Mammary epithelial cell (primary cell): Measurements from ENCODE around the gene MRPL43.

Experiments
- EZH2 ChIP-seq: IDR thresholded peaks from 2 replicates; pipeline ENCODE4 v1.6.1; 2012; ENCODE audit warnings: low read length, inconsistent platforms, borderline replicate concordance
- TF ChIP-seq, protein P1 (sequence below), 2 donors: IDR thresholded peaks in 1 of 2; conservative IDR thresholded peaks in 1 of 2; 2 replicates each; pipeline ENCODE4 v1.5.1; 2011 to 2012; ENCODE audit warnings: inconsistent platforms in 2 of 2, low read length in 2 of 2, mild to moderate bottlenecking in 2 of 2, control low read depth in 1 of 2, low read depth in 1 of 2; ENCODE audit not compliant: insufficient read depth in 1 of 2; ENCODE audit errors: extremely low read depth in 1 of 2

GRCh38 chr10:100999742-101000126 is 12.4 kb upstream of the MRPL43 start, which contains the start of gene LZTS2:
- TF ChIP-seq, protein P1, sequence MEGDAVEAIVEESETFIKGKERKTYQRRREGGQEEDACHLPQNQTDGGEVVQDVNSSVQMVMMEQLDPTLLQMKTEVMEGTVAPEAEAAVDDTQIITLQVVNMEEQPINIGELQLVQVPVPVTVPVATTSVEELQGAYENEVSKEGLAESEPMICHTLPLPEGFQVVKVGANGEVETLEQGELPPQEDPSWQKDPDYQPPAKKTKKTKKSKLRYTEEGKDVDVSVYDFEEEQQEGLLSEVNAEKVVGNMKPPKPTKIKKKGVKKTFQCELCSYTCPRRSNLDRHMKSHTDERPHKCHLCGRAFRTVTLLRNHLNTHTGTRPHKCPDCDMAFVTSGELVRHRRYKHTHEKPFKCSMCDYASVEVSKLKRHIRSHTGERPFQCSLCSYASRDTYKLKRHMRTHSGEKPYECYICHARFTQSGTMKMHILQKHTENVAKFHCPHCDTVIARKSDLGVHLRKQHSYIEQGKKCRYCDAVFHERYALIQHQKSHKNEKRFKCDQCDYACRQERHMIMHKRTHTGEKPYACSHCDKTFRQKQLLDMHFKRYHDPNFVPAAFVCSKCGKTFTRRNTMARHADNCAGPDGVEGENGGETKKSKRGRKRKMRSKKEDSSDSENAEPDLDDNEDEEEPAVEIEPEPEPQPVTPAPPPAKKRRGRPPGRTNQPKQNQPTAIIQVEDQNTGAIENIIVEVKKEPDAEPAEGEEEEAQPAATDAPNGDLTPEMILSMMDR (conservative IDR thresholded peaks at IDR 0.05 in 1 of 2, IDR thresholded peaks at IDR 0.05 in 1 of 2; ENCODE audit: extremely low read depth in 1 of 2, insufficient read depth in 1 of 2, low read depth in 1 of 2, low read length in 2 of 2), result no peak
- TF ChIP-seq EZH2, result no peak
